ENCODE results near the gene CDKN1A.
A peak's percentile ranks its signal among the peaks of the same experiment; 100 is the strongest.
"Not testable (repeated sequence)": the region's sequence is repeated elsewhere in the genome, so short reads cannot be mapped to it uniquely, and the experiment has no call there.

Gene CDKN1A

GRCh38 chr6:36699348-36699747, 20.8 kb downstream of the CDKN1A start:
- DNase-seq: no peak

DNA sequence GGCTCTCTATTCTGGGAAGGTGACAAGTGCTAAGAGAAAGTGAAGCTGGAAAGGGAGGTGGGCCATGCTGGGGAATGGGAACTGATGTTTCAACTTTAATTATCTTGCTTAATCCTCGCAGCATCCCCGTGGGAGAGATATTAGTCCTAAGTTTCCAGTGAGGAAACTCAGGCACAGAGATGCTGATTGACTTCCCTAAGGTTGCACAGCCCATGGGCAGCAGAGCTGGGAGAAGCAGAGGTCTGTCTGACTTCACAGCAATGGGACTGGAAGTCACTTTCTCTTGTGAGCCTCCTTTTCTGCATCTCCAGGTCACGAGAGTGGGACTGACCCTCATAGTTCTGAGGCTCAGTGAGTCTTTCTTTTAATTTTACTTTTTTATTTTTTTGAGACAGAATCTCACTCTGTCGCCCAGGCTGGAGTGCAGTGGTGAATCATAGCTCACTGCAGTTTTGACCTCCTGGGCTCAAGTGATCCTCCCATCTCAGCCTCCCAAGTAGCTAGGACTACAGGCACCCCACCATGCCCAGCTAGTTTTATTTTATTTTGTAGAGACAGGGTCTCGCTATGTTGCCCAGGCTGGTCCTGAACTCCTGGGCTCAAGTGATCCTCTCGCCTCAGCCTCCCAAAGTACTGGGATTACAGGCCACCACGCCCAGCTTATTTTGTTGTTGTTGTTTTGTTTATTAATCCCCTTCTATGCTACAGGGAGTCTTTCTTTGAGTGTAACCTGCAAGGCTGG, 21.7 kb downstream of the CDKN1A start:
- no peak for DNase-seq

GRCh38 chr6:36700831-36701230, 22.3 kb downstream of the CDKN1A start:
- no peak for DNase-seq

- peak; percentile 7 for DNase-seq
These were observed 23.0 kb downstream of the CDKN1A start for GRCh38 chr6:36701401-36701991.

GRCh38 chr6:36702656-36703055, 24.1 kb downstream of the CDKN1A start:
- no peak for DNase-seq

DNA sequence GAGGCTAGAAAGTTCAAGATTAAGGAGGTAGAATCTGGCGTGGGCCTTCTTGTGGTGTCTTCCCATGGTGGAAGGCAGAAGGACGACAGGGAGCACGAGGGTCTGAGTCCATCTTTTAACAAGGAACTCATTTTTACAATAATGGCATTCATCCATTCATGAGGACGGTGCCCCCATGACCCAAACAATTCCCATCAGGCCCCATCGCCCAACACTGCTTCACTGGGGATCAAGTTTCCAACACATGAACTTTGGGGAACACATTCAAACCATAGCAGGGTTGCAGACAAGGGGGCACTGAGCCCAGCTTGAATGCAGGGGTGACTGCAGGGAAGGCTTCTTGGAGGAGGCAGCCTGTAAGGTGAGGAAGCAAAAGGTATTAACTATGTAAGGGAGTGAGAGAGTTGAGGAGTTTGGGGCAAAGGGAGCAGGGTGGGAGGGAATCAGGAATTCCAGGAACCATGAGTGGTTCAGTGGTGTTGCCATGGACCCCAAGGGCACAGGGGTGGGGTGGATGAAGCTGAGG, 24.6 kb downstream of the CDKN1A start:
- no peak for DNase-seq

DNA sequence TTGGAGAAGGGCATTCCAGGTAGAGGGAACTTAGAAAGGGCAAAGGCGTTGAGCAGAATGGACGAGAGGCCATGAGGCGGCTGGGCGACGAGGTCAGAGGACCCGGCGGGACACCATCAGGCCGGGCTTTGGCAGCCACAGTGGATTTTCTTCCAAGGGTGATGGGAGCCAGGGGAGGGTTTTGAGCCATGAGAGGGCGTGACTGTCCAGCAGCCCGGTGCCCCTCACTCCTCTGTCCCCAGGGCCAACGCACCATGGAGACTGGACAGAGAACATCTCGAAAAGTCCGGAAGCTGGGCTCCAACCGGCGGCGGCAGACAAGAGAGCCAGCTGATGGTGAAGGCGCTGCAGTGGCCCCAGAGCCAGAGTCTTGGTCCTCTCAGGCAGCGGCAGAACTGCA, 25.5 kb downstream of the CDKN1A start:
- DNase-seq: no peak

GRCh38 chr6:36704961-36705577, 26.6 kb downstream of the CDKN1A start:
- DNase-seq: not testable (repeated sequence)

GRCh38 chr6:36706339-36706738, 27.8 kb downstream of the CDKN1A start:
- DNase-seq: no peak

GRCh38 chr6:36712816-36713215, 34.3 kb downstream of the CDKN1A start:
- no peak for DNase-seq

- no peak for DNase-seq
These were observed 35.3 kb downstream of the CDKN1A start for GRCh38 chr6:36713846-36714245.

GRCh38 chr6:36714511-36714910, 36.0 kb downstream of the CDKN1A start:
- DNase-seq: no peak

DNA sequence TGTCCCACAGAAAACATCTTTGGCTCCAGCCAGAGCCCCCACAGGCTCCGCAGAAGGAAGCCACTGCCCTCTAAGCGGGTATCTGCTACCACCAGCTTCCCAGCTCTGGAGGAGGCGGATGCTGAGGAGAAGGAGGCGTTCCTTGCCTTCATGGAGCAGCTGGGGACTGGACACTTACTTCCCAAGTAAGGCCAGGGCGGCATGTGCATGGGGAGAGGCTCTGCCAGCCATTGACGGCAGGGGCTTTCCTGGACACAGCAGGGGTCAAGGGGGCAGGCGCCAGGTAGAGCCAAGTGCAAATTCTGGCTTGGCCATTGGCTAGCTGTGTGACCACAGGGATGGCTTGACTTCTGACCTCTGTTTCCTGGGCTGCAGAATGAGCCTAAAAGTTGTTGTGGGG, 37.0 kb downstream of the CDKN1A start:
- no peak for DNase-seq

GRCh38 chr6:36716476-36717093, 38.1 kb downstream of the CDKN1A start:
- DNase-seq: no peak

- DNase-seq: no peak
These were observed 38.8 kb downstream of the CDKN1A start for GRCh38 chr6:36717231-36717825.

DNA sequence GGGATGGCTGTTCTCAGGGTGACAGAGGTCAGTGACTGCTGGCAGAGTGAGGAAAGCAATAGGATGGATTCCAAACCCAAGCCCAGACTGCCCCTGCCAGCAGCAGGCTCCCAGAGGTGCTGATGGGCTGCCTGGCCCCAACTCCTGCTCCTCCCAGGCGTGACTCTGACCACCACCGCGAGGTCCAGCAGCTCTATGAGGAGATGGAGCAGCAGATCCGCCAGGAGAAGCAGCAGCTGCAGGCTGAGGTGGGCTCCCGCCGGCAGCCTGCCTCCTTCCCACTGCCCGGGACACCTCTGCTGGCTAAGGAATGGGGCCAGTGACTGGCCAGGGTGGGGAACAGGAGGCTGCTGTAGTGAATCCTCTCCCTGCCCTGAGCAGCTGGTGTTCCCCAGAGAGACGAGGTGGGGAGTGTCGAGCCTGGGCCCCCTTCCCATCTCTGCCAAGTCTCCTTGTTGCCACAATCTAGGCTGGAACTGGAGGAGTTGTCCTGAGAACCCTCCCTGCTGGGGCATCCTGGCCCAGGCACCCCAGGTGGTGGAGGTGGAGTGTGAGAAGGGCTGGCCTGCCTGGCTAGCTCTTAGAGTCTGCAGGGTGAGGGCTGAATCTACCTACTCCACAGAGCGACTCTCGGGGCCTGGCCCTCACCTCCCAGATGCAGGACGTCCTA, 39.5 kb downstream of the CDKN1A start:
- no peak for DNase-seq

- no peak for DNase-seq
These were observed 40.0 kb downstream of the CDKN1A start for GRCh38 chr6:36718560-36718959.

GRCh38 chr6:36719126-36719525, 40.6 kb downstream of the CDKN1A start:
- no peak for DNase-seq

- no peak for DNase-seq
These were observed 42.0 kb downstream of the CDKN1A start for GRCh38 chr6:36720251-36721141.

DNA sequence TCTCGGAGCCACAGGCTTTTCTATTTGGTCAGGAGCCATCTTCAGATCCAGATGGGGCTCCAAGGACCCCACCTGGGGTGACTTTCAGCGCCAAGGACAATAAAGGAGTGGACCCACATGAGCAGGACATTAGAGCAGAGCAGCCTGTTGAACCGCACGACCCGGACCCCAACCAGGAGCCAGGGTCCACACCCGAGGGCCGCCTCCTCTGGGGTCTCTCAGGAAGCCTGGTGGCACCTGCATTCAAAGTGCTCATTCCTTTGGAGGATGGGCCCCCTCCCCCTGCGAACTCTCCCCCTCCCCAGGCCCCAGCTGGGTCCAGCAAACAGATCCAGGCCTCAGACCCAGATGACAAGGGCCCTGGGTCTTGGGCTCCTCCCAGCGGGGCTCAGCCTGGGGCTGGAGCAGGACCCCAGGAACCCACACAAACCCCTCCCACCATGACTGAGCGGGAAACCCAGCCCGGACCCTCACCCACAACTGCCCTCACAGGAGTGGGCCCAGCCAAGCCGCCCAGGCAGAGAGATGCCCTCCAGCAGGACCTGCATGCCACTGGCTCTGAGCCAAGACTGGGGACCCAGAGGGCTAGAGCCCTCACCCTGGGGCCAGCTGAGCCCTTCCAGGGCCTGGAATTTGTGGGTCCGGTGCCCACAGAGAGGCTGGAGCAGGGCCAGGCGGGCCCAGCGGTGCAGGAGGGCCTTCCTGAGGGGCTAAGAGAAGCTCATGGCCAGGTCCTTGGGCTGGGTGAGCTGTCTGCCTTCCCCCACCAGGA, 43.0 kb downstream of the CDKN1A start:
- DNase-seq: no peak

DNA sequence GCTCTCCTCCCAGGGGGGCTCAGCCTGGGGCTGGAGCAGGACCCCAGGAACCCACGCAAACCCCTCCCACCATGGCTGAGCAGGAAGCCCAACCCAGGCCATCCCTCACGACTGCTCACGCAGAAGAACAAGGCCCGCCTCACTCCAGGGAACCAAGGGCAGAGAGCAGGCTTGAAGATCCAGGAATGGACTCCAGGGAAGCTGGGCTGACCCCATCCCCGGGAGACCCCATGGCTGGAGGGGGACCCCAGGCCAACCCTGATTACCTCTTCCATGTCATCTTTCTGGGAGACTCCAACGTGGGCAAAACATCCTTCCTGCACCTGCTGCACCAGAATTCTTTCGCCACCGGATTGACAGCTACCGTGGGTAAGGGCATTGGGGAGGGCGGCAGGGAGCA, 43.9 kb downstream of the CDKN1A start:
- DNase-seq: no peak
